SU-DHL-6 (cell line): ENCODE data around the gene SFMBT2.

Experiments
- H2AFZ ChIP-seq: fragments of 200-600 bp; sonication (generic); 2 replicates; pipeline ENCODE4 v1.6.1; 2014; ENCODE audit warnings: low read depth, mild to moderate bottlenecking, moderate library complexity, mixed read lengths, antibody characterized with exemption, low read length; ENCODE audit not compliant: severe bottlenecking
- H3F3A ChIP-seq: fragments of 200-600 bp; shearing (Covaris generic); 2 replicates; pipeline ENCODE4 v1.6.0; 2016; ENCODE audit warnings: antibody characterized with exemption, mild to moderate bottlenecking; ENCODE audit not compliant: insufficient read depth
- H3K27ac ChIP-seq: fragments of 200-600 bp; sonication (generic); 2 replicates; pipeline ENCODE4 v1.5.1; 2016; ENCODE audit warnings: low read depth, mild to moderate bottlenecking, low read length, moderate library complexity, mixed read lengths
- H3K27me3 ChIP-seq: fragments of 200-600 bp; sonication (generic), shearing (Covaris generic); 2 replicates; pipeline ENCODE4 v1.6.0; 2014; ENCODE audit warnings: mild to moderate bottlenecking, low read length
- H3K36me3 ChIP-seq: fragments of 200-600 bp; sonication (generic); 2 replicates; pipeline ENCODE4 v1.6.1; 2014; ENCODE audit warnings: mild to moderate bottlenecking, low read length, mixed read lengths
- H3K4me2 ChIP-seq: fragments of 300-600, 200-600 bp; shearing (Covaris generic), sonication (generic); 2 replicates; pipeline ENCODE4 v1.6.0; 2014; ENCODE audit warnings: low read length, low read depth, mild to moderate bottlenecking; ENCODE audit not compliant: poor library complexity, severe bottlenecking
- H3K4me3 ChIP-seq: fragments of 200-600 bp; sonication (generic); 2 replicates; pipeline ENCODE4 v1.5.1; 2014; ENCODE audit warnings: antibody characterized with exemption, low read length, mild to moderate bottlenecking, mixed read lengths; ENCODE audit not compliant: insufficient read depth, poor library complexity, severe bottlenecking
- H3K79me2 ChIP-seq: fragments of 200-600 bp; sonication (generic); 2 replicates; pipeline ENCODE4 v1.6.1; 2014; ENCODE audit warnings: mild to moderate bottlenecking, low read length, moderate library complexity; ENCODE audit not compliant: insufficient read depth
- H3K9ac ChIP-seq: fragments of 200-600 bp; sonication (generic); 2 replicates; pipeline ENCODE4 v1.7.0; 2014; ENCODE audit warnings: mild to moderate bottlenecking, low read length
- H3K9me2 ChIP-seq: fragments of 200-600 bp; sonication (generic); replicated peaks from 2 replicates; pipeline ENCODE4 v1.6.1; 2014; ENCODE audit warnings: low read length; ENCODE audit not compliant: insufficient read depth
- H3K9me3 ChIP-seq: fragments of 200-600 bp; sonication (generic); 2 replicates; pipeline ENCODE4 v1.6.1; 2014; ENCODE audit warnings: low read length, mixed read lengths; ENCODE audit not compliant: insufficient read depth
- H4K20me1 ChIP-seq: fragments of 200-600 bp; sonication (generic); 2 replicates; pipeline ENCODE4 v1.6.1; 2014; ENCODE audit warnings: low read depth, mild to moderate bottlenecking, antibody characterized with exemption, low read length, moderate library complexity, mixed read lengths
- CTCF ChIP-seq: fragments of 200-600 bp; sonication (generic); IDR thresholded peaks from one replicate; pipeline ENCODE4 v1.5.1; 2017; ENCODE audit warnings: antibody characterized with exemption, mild to moderate bottlenecking, low read length, moderate library complexity; ENCODE audit not compliant: insufficient read depth, poor library complexity, severe bottlenecking
- EZH2phosphoT487 ChIP-seq: fragments of 200-600 bp; sonication (generic), shearing (Covaris generic); conservative IDR thresholded peaks from 2 replicates; pipeline ENCODE4 v1.6.1; 2018; ENCODE audit warnings: mild to moderate bottlenecking, antibody characterized with exemption, low read length, moderate library complexity, mixed read lengths

The SFMBT2 gene

GRCh38 chr10:7279303-7279702 lies 131.5 kb downstream of the SFMBT2 start:
- H3K4me2 ChIP-seq: no peak overlapping the region
- no peaks in the 10 kb centered on the region for H3K36me3 ChIP-seq
- H3F3A ChIP-seq: no peaks in the 10 kb centered on the region
- H3K9me2 ChIP-seq: no peaks in the 10 kb centered on the region
- no peaks in the 10 kb centered on the region for H3K27me3 ChIP-seq
- H2AFZ ChIP-seq: no peak overlapping the region
- no peaks in the 10 kb centered on the region for H3K79me2 ChIP-seq
- no peaks in the 10 kb centered on the region for H3K9me3 ChIP-seq
- no peak overlapping the region for H3K27ac ChIP-seq
- H3K9ac ChIP-seq: no peak overlapping the region
- no peak for TF ChIP-seq CTCF
- H4K20me1 ChIP-seq: no peaks in the 10 kb centered on the region
- no peak overlapping the region for H3K4me3 ChIP-seq

- no peak for TF ChIP-seq CTCF
- TF ChIP-seq EZH2phosphoT487: no peak
- H3K9me3 ChIP-seq: no peaks in the 10 kb centered on the region
- no peak overlapping the region for H3K27ac ChIP-seq
- no peaks in the 10 kb centered on the region for H3K36me3 ChIP-seq
- no peak overlapping the region for H2AFZ ChIP-seq
- H3K9me2 ChIP-seq: no peaks in the 10 kb centered on the region
- no peak overlapping the region for H3K9ac ChIP-seq
- H4K20me1 ChIP-seq: no peaks in the 10 kb centered on the region
- H3K79me2 ChIP-seq: no peaks in the 10 kb centered on the region
- H3F3A ChIP-seq: no peaks in the 10 kb centered on the region
- no peak overlapping the region for H3K4me3 ChIP-seq
- no peaks in the 10 kb centered on the region for H3K27me3 ChIP-seq
- H3K4me2 ChIP-seq: no peak overlapping the region
Observed at GRCh38 chr10:7277867-7278266, 133.0 kb downstream of the SFMBT2 start.

- no peaks in the 10 kb centered on the region for H3K9me2 ChIP-seq
- no peaks in the 10 kb centered on the region for H3K36me3 ChIP-seq
- no peaks in the 10 kb centered on the region for H3K79me2 ChIP-seq
- no peak overlapping the region for H3K27ac ChIP-seq
- no peak overlapping the region for H3K9ac ChIP-seq
- TF ChIP-seq EZH2phosphoT487: no peak
- TF ChIP-seq CTCF: no peak
- no peak overlapping the region for H3K4me2 ChIP-seq
- H2AFZ ChIP-seq: no peak overlapping the region
- no peak overlapping the region for H3K4me3 ChIP-seq
- H4K20me1 ChIP-seq: no peaks in the 10 kb centered on the region
- H3K27me3 ChIP-seq: no peaks in the 10 kb centered on the region
- no peaks in the 10 kb centered on the region for H3F3A ChIP-seq
- H3K9me3 ChIP-seq: no peaks in the 10 kb centered on the region
Observed at GRCh38 chr10:7277432-7277831, 133.4 kb downstream of the SFMBT2 start.

GRCh38 chr10:7275761-7276440 lies 134.9 kb downstream of the SFMBT2 start:
- H2AFZ ChIP-seq: no peak overlapping the region
- H3K9ac ChIP-seq: no peak overlapping the region

More at GRCh38 chr10:7275761-7276440, 134.9 kb downstream of the SFMBT2 start:
- H3K4me3 ChIP-seq: no peak overlapping the region
- no peaks in the 10 kb centered on the region for H3K9me3 ChIP-seq
- no peaks in the 10 kb centered on the region for H3K27me3 ChIP-seq
- TF ChIP-seq CTCF: no peak
- TF ChIP-seq EZH2phosphoT487: no peak
- no peaks in the 10 kb centered on the region for H4K20me1 ChIP-seq
- H3K4me2 ChIP-seq: no peak overlapping the region
- H3K9me2 ChIP-seq: no peaks in the 10 kb centered on the region
- no peaks in the 10 kb centered on the region for H3K79me2 ChIP-seq
- H3F3A ChIP-seq: no peaks in the 10 kb centered on the region
- H3K36me3 ChIP-seq: no peaks in the 10 kb centered on the region
- H3K27ac ChIP-seq: no peak overlapping the region
